MV-4-11 (cell line): ENCODE results near the gene FOXO4.
A peak's percentile ranks its signal among the peaks of the same experiment; 100 is the strongest.

Experiments used
- DNase-seq: peaks from one replicate; lab custom pipeline; 2025; lab: John Stamatoyannopoulos, UW

Gene FOXO4

DNA sequence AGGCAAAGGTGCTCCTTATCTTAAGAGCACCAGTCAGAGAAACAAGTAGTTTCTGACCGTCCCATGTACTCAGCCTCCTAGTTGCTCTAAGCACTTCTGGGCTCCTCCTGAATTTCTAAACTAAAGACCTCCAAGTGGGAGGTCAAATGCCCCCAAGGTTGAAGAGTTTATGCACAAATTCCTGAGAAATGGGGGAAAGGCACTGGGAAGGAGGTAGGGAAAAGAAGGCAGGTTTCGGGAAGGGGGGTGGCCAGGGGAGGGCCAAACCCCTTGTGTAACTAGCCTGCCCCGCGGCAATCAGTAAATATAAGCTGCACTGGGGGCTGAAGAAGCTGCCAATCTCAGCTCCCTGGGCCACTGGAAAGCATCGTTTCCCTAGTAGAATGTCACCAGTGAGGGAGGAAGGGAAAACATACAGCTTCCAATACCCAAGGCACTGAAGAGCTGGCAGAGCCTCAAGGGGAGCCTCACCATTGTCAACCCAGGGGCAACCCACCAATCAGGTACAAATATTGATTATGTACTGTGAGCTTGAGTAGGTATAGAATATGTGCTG, 3.4 kb downstream of the FOXO4 start:
- DNase-seq, result no peak

DNA sequence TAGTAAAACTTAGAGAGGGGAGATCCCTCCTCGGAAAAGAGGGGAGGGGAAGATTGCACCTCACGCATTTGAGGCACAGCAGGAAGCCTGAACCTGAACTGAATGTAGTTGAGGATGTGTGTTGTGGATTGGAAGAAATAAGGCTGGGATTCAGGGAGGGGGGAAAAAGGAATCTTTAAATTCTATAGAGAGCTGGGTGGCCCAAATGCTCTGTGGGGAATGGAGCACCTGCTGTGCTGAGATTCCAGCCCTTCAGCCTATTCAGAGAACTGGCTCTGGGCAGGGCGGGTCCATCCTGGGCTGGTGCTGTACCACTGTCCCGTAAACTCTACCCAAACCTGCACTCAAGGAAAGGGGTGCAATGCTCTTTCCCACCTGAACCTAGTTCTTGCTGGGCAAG, 4.1 kb downstream of the FOXO4 start:
- DNase-seq, result no peak

DNA sequence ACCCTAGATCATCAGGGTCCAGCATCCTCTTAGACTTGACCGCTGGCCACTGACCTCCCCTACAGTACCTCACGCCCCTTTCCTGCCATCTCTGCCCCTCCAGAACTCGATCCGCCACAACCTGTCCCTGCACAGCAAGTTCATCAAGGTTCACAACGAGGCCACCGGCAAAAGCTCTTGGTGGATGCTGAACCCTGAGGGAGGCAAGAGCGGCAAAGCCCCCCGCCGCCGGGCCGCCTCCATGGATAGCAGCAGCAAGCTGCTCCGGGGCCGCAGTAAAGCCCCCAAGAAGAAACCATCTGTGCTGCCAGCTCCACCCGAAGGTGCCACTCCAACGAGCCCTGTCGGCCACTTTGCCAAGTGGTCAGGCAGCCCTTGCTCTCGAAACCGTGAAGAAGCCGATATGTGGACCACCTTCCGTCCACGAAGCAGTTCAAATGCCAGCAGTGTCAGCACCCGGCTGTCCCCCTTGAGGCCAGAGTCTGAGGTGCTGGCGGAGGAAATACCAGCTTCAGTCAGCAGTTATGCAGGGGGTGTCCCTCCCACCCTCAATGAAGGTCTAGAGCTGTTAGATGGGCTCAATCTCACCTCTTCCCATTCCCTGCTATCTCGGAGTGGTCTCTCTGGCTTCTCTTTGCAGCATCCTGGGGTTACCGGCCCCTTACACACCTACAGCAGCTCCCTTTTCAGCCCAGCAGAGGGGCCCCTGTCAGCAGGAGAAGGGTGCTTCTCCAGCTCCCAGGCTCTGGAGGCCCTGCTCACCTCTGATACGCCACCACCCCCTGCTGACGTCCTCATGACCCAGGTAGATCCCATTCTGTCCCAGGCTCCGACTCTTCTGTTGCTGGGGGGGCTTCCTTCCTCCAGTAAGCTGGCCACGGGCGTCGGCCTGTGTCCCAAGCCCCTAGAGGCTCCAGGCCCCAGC, 5.2 kb downstream of the FOXO4 start:
- DNase-seq, result no peak

DNA sequence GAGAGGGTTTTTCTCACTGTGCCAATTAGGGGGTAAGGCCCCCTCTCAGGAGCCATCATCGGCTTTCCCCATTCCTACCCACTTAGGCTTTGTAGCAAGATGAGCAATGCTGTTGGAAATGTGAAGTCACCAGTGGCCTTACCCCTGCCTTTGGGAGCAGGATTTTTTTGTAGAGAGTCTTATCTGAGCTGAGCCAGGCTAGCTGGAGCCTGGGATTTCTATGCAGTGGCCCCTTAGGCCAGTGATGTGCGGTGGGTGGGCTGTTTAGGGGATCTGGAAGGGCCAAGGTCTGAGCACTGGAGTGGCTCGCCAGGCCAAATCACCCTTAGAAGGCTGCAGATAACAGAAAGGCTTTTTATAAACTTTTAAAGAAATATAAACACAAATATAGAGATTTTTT, 6.6 kb downstream of the FOXO4 start:
- no peak for DNase-seq

DNA sequence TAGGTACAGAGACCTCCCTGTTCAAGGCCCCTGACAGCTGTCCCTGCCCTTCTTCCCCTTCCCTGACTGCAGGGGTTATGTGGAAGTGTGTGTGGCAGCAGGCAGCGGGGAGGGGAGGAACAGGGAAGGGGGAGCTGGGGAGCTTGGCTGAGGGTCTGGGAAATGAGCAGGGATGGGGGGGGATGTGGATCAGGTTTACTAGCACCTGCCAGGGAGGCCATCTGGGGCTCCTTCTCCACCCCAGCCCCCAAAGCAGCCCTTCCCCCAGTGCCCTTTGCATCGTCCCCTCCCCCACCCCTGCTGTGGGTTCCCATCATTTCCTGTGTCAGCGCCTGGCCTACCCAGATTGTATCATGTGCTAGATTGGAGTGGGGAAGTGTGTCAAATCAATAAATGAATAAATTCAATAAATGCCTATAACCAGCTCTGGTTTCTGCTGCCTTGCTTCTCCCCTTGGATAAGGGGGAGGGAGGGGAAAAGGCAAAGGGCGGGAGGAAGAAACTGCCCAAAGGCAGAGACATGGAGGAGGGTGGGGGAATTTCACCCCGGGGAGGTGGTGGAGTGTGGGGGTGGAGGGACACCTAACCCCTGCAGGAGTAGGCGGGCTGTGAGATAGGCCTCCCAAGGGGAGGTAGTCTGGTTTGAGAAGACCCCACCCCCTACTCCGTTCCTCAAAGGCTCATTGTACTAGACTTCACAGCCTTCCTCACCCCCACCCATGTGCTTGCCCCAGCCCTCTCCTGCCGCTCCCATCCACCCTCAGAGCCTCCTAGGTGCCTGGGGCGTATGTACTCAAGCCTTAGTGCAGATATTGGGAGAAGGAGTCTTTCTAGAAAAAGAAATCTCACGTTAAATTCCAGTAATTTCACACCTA, 7.7 kb downstream of the FOXO4 start:
- peak; percentile 34 for DNase-seq

DNA sequence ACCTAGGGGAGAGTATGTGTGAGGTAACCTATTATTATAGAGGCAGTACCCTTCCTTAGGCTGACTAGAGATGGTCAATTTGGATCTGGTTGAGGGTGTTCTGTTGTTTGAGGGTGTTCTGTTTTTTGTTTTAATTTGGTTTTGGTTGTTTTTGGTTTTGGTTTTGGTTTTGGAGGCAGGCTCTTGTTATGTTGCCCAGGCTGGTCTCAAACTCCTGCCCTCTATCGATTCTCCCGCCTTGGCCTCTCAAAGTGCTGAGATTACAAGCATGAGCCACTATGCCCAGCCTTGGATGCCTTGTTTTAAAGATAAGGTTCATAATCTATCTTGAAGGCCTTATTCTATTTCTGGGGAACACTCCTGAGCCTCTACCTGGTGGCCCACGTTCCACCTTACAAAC, 10.0 kb downstream of the FOXO4 start:
- DNase-seq, result no peak

DNA sequence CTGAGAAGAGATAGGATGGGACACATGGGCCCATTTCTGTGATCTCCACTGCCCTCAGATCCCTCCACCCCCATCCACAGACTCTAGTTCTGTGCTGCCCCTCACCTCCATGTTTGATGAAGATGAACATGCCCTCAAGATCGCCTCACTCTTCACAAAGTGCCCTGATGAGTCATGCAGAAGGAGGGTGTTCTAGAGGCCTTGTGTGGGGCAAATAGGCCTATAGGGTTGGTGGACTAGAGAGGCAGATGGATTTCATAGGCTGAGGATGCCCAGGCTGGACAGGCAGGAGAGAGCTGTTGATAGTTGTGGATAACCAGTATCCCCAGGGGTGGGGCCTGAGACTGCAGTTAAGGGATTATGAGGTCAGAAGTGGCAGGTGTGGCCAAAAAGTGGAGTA, 10.8 kb downstream of the FOXO4 start, which contains the start of gene CXorf65:
TSS of gene CXorf65 (minus strand) at position 314 of the 400 bp plus-strand sequence. CDS start at position 130, 184 bp downstream.
- peak; percentile 59 for DNase-seq

DNA sequence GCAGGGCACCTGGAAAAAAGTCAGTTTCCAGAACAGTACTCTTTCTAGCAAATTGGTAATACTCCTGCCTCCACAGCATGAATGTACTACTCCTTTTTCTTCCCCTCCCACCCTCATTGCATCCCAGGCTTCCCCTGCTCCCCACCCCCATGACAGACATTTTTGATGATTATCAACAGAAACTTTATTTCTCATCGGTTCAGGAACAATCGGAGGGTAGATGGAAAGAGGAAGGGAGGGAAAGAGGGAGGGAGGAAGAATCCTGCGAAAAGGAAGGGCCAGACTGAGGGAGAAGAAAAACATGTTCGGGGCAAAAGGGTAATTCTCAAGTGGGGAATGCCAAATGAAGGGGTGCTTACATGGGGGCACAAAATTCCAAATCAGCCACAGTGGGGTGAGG, 11.6 kb downstream of the FOXO4 start:
- no peak for DNase-seq

DNA sequence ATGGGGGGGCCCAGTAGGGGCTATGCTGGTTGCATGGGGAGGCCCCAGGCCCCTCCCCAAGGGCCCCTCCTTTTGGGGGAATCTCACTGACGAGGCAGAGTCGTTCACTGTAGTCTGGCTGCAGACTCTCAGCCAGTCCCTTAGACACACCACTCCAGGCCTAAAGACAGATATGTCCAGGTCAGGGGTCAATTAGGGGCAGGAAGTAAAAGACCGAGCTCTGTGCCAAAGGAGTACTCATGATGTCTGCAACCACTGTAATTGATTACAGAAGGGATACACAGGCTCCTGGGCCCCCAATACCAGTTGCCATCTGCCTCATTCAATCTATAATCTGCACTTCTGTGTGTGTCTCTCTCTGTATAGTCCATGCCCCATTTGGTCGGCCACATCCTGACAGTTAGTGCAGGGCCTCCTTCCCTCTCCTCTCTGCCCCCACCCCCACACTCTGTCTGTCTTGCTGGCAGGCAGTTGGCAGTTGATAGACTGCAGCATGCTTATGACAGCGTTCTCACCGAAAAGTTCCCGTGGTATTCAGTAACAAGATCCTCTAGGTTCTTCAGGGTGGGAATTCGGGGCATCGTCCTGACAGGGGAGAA, 12.2 kb downstream of the FOXO4 start:
- DNase-seq, result peak; percentile 58

DNA sequence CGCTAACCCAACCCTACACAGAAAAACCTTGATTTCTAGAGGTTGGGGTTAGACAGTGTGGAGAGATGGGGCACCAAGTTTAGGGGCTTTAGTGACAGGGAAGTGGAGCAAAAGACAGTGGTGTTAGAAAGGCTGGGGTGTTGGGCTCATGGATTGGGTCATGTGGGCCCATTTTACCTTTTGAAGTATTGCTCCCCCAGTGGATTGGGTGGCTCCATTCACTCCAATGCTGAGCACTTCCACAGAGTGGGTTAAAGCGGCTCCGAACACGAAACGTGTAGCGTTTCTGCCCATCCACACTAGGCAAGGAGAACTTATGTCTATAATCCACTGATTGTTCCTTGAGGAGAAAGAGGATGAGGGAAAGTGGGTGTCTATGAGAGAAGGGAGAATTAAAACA, 13.4 kb downstream of the FOXO4 start:
- DNase-seq, result no peak

DNA sequence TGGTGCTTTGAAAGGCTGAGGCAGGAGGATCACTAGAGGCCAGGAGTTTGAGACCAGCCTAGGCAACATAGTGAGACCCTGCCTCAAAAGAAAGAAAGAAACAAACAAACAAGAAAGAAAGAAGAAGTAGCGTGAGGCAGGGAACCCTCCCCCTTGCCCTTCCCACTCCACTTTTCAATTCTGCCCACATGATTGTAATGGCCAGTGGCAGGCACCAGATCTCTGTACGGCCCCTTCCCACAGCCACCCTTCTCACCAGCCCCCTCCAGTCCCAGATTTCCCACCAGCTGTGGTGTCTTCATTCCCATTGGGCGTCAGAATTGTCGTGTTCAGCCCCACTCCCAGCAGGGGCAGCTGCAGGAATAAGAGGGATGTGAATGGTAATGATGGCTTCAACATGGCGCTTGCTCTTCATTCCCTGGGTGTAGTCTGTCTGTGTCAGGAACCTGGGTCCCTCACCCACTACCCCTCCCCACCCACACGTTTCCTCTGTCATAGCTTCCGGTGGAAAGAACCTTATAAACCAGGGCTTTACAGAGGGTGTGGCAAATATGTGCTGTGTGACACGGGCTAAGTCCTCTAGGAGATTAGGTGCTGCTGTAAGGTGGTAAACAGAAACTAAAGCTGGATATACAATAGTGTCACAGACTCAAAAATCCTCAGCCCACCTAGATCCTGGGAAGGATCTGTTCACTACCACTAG, 15.6 kb downstream of the FOXO4 start, which contains the start of gene IL2RG:
TSS of gene IL2RG (minus strand) at position 437 of the 703 bp plus-strand sequence. CDS start at position 399, 38 bp downstream.
- DNase-seq, result no peak

DNA sequence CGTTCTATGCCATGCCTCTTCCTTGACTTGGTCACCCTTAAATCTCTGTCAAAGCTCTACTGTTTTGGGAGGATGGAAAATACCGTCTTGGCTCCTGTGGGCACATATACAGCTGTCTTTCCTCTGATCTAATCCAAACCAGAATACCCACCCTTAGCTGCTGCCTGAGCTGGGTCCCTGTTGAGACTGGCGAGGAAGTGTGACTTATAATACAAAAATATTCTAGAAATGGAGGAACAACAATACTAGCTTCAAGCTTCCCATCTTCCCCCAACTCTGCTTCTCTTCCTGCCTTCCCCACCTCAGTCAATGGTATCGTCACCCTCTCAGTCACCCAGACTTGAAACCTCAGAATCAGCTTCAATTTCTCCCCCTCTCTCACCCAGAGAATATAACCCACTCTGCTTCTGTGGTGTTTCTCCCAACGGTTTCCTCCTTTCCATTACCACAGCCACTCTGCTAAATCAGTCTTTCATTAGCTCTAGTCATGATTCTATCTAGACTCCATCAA, 16.3 kb downstream of the FOXO4 start:
- DNase-seq, result peak; percentile 50

DNA sequence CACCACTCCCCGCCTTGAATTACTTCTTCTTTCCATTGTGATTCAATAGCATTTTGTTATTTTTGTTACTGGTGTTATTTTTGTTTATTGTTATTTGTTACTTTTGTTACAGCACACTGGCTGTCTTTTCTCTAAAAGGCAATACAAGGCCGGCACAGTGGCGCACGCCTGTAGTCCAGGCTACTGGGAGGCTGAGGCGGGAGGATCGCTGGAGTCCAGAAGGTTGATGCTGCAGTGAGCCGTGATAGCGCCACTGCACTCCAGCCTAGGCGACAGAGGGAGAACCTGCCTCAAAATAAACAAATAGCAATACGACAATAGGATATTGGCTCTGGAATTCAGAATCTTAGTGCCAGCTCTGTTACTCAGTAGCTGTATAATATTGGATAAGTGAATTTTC, 21.7 kb downstream of the FOXO4 start:
- DNase-seq, result no peak

DNA sequence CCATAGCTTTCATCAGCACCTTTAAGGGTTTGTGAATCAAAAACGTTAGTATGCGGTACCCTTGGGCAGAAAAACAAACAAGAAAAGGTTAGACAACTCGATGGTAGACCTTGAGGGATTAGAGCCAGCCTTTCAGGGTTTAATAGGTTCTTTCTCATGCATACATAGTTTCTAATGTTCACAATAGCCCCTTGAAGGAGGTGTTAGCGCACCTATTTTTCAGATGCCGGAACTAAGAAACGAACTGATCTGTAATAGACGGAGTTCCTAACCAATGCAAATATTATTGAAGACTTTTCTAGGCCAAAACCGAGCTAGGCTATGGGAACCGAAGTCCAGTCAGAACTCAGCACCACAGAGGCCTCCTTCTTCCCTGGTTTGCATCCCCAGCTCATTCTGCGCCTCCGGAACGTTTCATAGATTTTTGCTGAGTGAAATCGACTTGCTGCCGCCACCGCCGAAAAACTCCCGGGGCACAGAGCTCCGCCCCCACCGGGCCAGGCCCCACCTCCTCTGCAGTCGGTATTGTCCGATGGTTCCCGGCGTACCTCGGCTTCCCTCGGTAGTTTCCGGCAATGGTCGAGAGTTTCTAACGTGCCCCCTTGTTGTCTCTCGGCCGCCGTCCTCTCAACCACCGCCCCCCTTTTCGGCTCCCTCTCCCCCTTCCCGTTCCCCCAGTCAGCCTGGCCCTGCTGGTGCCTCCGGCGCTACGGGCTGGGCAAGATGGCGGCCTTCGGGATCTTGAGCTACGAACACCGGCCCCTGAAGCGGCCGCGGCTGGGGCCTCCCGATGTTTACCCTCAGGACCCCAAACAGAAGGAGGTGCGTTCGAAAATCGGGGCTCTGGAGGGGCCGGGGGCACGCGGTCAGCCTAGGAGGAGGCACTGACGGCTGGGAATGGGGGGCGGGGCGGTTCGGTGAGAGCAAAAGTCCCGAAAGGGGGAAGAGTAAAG, 22.7 kb downstream of the FOXO4 start, which contains the start of gene MED12:
TSS of gene MED12 (plus strand) at position 565 of the 953 bp plus-strand sequence. CDS start at position 724, 159 bp downstream.
- DNase-seq, result peak; percentile 67

DNA sequence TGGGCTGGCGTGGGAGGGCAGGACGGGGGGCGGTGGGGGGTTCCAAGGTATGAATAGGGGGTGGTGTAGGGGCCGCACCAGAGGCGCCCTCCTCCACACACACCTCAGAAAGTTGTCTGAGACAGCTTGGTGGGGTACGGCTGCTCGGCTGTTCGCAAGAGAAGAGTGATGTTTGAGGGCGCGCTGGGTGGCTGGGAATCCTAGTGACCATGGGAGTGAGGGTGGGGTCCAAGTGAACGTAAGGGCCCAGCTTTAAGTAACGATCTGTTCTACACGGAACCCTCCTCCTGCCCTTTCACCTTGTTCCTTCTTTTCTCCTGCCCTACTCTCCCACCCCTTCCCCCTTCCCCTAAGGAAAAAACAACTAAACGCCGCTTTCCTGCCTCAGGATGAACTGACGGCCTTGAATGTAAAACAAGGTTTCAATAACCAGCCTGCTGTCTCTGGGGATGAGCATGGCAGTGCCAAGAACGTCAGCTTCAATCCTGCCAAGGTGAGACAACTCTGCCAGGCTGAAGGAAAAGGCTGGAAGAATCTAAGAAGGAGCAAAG, 23.4 kb downstream of the FOXO4 start:
- DNase-seq, result no peak

DNA sequence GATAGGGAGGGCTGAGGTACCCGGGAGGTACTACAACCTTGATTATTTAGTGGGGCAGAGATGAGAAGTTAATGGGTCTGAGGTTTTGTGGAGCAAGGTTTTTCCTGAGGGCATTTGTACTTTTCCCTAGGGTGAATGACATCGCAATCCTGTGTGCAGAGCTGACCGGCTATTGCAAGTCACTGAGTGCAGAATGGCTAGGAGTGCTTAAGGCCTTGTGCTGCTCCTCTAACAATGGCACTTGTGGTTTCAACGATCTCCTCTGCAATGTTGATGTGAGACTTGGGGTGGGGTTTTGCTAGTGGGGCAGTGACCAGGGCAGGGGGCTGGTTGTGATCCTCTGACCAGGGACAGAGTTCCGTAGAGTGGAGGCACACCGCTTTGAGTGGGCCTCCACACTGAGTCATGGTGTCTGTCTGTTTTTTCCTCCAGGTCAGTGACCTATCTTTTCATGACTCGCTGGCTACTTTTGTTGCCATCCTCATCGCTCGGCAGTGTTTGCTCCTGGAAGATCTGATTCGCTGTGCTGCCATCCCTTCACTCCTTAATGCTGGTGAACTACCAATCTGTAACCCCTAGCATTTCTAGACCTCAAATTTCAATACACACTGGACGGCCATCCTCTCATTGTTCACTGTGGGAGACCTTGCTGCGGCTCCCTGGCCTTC, 32.6 kb downstream of the FOXO4 start:
- DNase-seq, result no peak

DNA sequence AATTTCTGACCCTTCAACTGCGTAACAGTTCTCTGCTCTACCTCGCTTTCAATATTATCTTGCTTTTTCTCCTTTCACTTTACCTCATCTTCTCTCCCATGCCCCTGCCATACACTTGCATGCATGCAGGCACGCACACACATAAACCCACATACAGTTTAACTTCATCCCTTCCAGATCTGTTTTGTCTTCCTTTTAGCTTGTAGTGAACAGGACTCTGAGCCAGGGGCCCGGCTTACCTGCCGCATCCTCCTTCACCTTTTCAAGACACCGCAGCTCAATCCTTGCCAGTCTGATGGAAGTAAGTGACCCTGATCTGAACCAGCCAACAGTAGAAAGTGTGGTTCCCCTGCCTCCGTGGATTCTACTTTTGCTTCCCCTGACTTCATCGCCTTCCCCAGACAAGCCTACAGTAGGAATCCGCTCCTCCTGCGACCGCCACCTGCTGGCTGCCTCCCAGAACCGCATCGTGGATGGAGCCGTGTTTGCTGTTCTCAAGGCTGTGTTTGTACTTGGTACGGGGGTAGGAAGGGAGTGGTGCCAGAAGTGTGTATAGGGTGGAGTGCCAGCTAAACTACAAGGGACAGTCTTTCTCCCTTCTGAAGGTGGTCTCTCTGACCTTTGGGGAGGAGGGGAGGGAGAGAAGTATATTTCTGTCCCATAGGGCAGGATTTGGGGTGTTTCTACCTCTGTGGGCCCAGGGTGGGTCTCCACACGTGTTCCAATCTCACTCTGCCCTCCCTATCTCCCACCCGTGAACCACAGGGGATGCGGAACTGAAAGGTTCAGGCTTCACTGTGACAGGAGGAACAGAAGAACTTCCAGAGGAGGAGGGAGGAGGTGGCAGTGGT, 33.5 kb downstream of the FOXO4 start:
- peak; percentile 65 for DNase-seq

DNA sequence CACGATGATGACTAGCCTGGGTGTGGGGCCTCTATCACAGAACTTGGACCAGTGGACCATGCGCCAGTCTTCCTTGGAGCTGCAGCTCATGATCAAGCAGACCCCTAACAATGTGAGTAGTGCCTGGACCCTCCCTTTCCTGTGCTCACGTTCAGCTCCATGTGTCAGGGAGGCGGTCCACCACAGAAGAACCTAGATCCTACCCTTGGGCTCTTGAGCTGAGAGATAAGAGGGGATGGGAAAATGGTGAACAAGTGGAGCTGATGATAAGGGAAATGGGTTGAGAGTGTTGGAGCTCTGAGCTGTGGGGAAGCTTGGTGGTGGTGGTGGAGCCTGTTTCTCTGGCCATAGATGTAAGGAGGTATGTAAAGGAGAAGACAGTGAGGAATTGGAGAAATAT, 35.9 kb downstream of the FOXO4 start:
- no peak for DNase-seq
